Transverse colon (tissue), 3 donors: ENCODE data around the gene XXYLT1.

Source experiments
- CTCF ChIP-seq, 5 experiments: fragments of 200-600 bp in 3 of 5; fragments of 450-650 bp in 2 of 5; sonication (generic) in 3 of 5; IDR thresholded peaks; 1 replicate in 2 of 5; 2 replicates in 3 of 5; pipeline ENCODE4 v1.5.1; 2016 to 2017; ENCODE audit warnings: antibody characterized with exemption in 5 of 5, inconsistent platforms in 3 of 5, mild to moderate bottlenecking in 2 of 5, moderate library complexity in 1 of 5
- POLR2A ChIP-seq: fragments of 450-650 bp; IDR thresholded peaks from one replicate; pipeline ENCODE4 v1.6.1; 2016; ENCODE audit warnings: antibody characterized with exemption, mild to moderate bottlenecking, moderate library complexity

- TF ChIP-seq CTCF (IDR thresholded peaks at IDR 0.05) (no peak), POLR2A (no peak)
Measured at GRCh38 chr3:195063581-195064193, 207.3 kb downstream of the XXYLT1 start.
